Activated T-cell treated with anti-CD3 and anti-CD28 coated beads, Interleukin-2, amount 50 U/mL, for 4 hours (primary cell): ENCODE data around the gene KRT3. TPM values are rescaled to one million over a fixed set of nuclear protein-coding genes. Genes with fewer than 3 reads are reported as not detected.

Source experiments
- ATAC-seq, 2 donors: fragments of 200-7000 bp; cut with Tn5 transposase; one replicate each; pipeline ENCODE4 v1.10.0; 2021
- DNase-seq: peaks from one replicate; pipeline ENCODE4 v3.0.0-alpha.2; 2020
- H3K27me3 Mint-ChIP-seq: one replicate; pipeline ENCODE4 v1.8.0; 2021; ENCODE audit warnings: low read depth, mixed read lengths
- H3K36me3 Mint-ChIP-seq: one replicate; pipeline ENCODE4 v1.8.0; 2022; ENCODE audit warnings: mixed read lengths; ENCODE audit not compliant: insufficient read depth
- H3K4me1 Mint-ChIP-seq: one replicate; pipeline ENCODE4 v1.8.0; 2021; ENCODE audit warnings: low read depth, mixed read lengths
- H3K4me3 Mint-ChIP-seq: one replicate; pipeline ENCODE4 v1.8.0; 2021; ENCODE audit warnings: mild to moderate bottlenecking, moderate library complexity, mixed read lengths
- H3K9me3 Mint-ChIP-seq: one replicate; pipeline ENCODE4 v1.8.0; 2021; ENCODE audit warnings: mixed read lengths
- total RNA-seq, 3 donors: library from RNA; stranded (reverse); gene quantifications; one replicate each; pipeline ENCODE4 v1.2.1, GENCODE V29; 2021

Gene KRT3
- total RNA-seq, 3 donors from 2014 or later, result not detected

- Mint-ChIP-seq H3K4me3 (no peak overlapping the region), H3K36me3 (no peaks in the 10 kb centered on the region), H3K4me1 (peaks cover 12% of the 10 kb centered on the region), H3K27me3 (peaks cover 8% of the 10 kb centered on the region), H3K9me3 (no peaks in the 10 kb centered on the region)
- no peak for DNase-seq
- ATAC-seq, result no peak
These were observed 47.3 kb downstream of the KRT3 start for GRCh38 chr12:52748578-52748977.

GRCh38 chr12:52745554-52745953, 50.4 kb downstream of the KRT3 start:
- Mint-ChIP-seq H3K4me3 (no peak overlapping the region), H3K9me3 (no peaks in the 10 kb centered on the region), H3K4me1 (peaks cover 12% of the 10 kb centered on the region), H3K36me3 (no peaks in the 10 kb centered on the region), H3K27me3 (peaks cover 9% of the 10 kb centered on the region)
- DNase-seq (no peak), ATAC-seq (no peak)

GRCh38 chr12:52744493-52745156, 51.3 kb downstream of the KRT3 start:
- ATAC-seq, result no peak
- peaks cover 11% of the 10 kb centered on the region for H3K4me1 Mint-ChIP-seq
- no peaks in the 10 kb centered on the region for H3K9me3 Mint-ChIP-seq
- H3K36me3 Mint-ChIP-seq, result no peaks in the 10 kb centered on the region
- DNase-seq, result no peak
- peaks cover 9% of the 10 kb centered on the region for H3K27me3 Mint-ChIP-seq
- H3K4me3 Mint-ChIP-seq, result no peak overlapping the region

- H3K36me3 Mint-ChIP-seq, result no peaks in the 10 kb centered on the region
- no peak overlapping the region for H3K4me3 Mint-ChIP-seq
- H3K4me1 Mint-ChIP-seq, result no peaks in the 10 kb centered on the region
- ATAC-seq, result no peak
- peaks cover 14% of the 10 kb centered on the region for H3K27me3 Mint-ChIP-seq
- H3K9me3 Mint-ChIP-seq, result no peaks in the 10 kb centered on the region
- DNase-seq, result no peak
These were observed 53.0 kb downstream of the KRT3 start for GRCh38 chr12:52742822-52743457.

GRCh38 chr12:52742196-52742580, 53.7 kb downstream of the KRT3 start:
- ATAC-seq (no peak), DNase-seq (no peak)
- Mint-ChIP-seq H3K4me3 (no peak overlapping the region), H3K4me1 (no peaks in the 10 kb centered on the region), H3K36me3 (no peaks in the 10 kb centered on the region), H3K9me3 (no peaks in the 10 kb centered on the region), H3K27me3 (peaks cover 14% of the 10 kb centered on the region)

- no peaks in the 10 kb centered on the region for H3K9me3 Mint-ChIP-seq
- H3K4me3 Mint-ChIP-seq, result no peak overlapping the region
- H3K4me1 Mint-ChIP-seq, result no peaks in the 10 kb centered on the region
- ATAC-seq (no peak), DNase-seq (peak; percentile 35)
- H3K27me3 Mint-ChIP-seq, result peaks cover 17% of the 10 kb centered on the region
- H3K36me3 Mint-ChIP-seq, result no peaks in the 10 kb centered on the region
These were observed 54.3 kb downstream of the KRT3 start for GRCh38 chr12:52741375-52742195.

GRCh38 chr12:52740584-52740983, 55.3 kb downstream of the KRT3 start:
- Mint-ChIP-seq H3K27me3 (peaks cover 20% of the 10 kb centered on the region), H3K4me3 (no peak overlapping the region), H3K36me3 (no peaks in the 10 kb centered on the region), H3K9me3 (no peaks in the 10 kb centered on the region), H3K4me1 (no peaks in the 10 kb centered on the region)
- DNase-seq (no peak), ATAC-seq (no peak)

- Mint-ChIP-seq H3K36me3 (no peaks in the 10 kb centered on the region), H3K27me3 (peaks cover 24% of the 10 kb centered on the region), H3K4me3 (no peak overlapping the region), H3K4me1 (no peaks in the 10 kb centered on the region), H3K9me3 (no peaks in the 10 kb centered on the region)
- DNase-seq (no peak), ATAC-seq (no peak)
These were observed 56.0 kb downstream of the KRT3 start for GRCh38 chr12:52739963-52740362.

Other genes starting within 250 kb of the KRT3 start
- gene KRT71, start 243.0 kb downstream of the KRT3 start, total RNA-seq, result not detected
- not detected for gene KRT74, start 222.3 kb downstream of the KRT3 start, total RNA-seq
- gene KRT72, start 194.7 kb downstream of the KRT3 start, total RNA-seq, result under 1 TPM; 0.11 to 0.38 (median 0.20) TPM
- under 1 TPM; 0.16 to 0.23 (median 0.22) TPM for gene KRT73, start 177.6 kb downstream of the KRT3 start, total RNA-seq
- not detected for gene KRT2, start 143.9 kb downstream of the KRT3 start, total RNA-seq
- gene KRT1, start 115.7 kb downstream of the KRT3 start, total RNA-seq, result under 1 TPM in 1 of 3 donors, not detected in 2; 0.37 TPM
- gene KRT77, start 92.6 kb downstream of the KRT3 start, total RNA-seq, result not detected
- gene KRT76, start 18.8 kb downstream of the KRT3 start, total RNA-seq, result not detected
- not detected for gene KRT4, start 18.0 kb upstream of the KRT3 start, total RNA-seq
- gene KRT79, start 38.2 kb upstream of the KRT3 start, total RNA-seq, result under 1 TPM in 2 of 3 donors, not detected in 1; 0.10 to 0.16 TPM
- not detected for gene KRT78, start 52.9 kb upstream of the KRT3 start, total RNA-seq
- 1 to 10 TPM; 4.2 to 6.0 (median 4.5) TPM for gene KRT8, start 109.0 kb upstream of the KRT3 start, total RNA-seq
- 10 to 100 TPM; 11.8 to 15.6 (median 15.0) TPM for gene KRT18, start 153.0 kb upstream of the KRT3 start, total RNA-seq
- 100 to 1,000 TPM; 617 to 659 (median 632) TPM for gene EIF4B, start 210.3 kb upstream of the KRT3 start, total RNA-seq